Lower lobe of right lung (tissue), 2 donors: Measurements from ENCODE around the gene TEKT5. TPM values are rescaled to one million over a fixed set of nuclear protein-coding genes. Genes with fewer than 3 reads are reported as not detected.

Source experiments
- ATAC-seq, 2 donors: fragments of 200-7000 bp; cut with Tn5 transposase; one replicate each; pipeline ENCODE4 v1.9.1; 2020 to 2022; ENCODE audit warnings: mild to moderate bottlenecking in 2 of 2, moderate library complexity in 2 of 2
- DNase-seq: peaks from one replicate; pipeline ENCODE4 v3.0.0-alpha.2; 2020
- H3K27ac ChIP-seq: fragments of 200-600 bp; one replicate; pipeline ENCODE4 v1.8.0; 2022
- H3K27me3 ChIP-seq: fragments of 200-600 bp; one replicate; pipeline ENCODE4 v1.8.0; 2022; ENCODE audit warnings: low read depth
- H3K36me3 ChIP-seq: fragments of 200-600 bp; one replicate; pipeline ENCODE4 v1.8.0; 2022; ENCODE audit warnings: mild to moderate bottlenecking
- H3K4me1 ChIP-seq: fragments of 200-600 bp; one replicate; pipeline ENCODE4 v1.8.0; 2022
- H3K4me3 ChIP-seq: fragments of 200-600 bp; one replicate; pipeline ENCODE4 v1.8.0; 2022; ENCODE audit warnings: mild to moderate bottlenecking
- H3K9me3 ChIP-seq: fragments of 200-600 bp; one replicate; pipeline ENCODE4 v1.8.0; 2022
- CTCF ChIP-seq: fragments of 200-600 bp; IDR thresholded peaks from one replicate; pipeline ENCODE4 v1.8.0; 2022; ENCODE audit warnings: antibody characterized with exemption, mild to moderate bottlenecking
- intact Hi-C: fragments of 100-400 bp; cut with DNase I; formaldehyde crosslinking; loops from one replicate; pipeline ENCODE4 v1.11.0; 2022
- total RNA-seq: library from RNA; stranded (reverse); fragmentation: NEBNext Ultra II Directional; extraction: Animal tissue kit (Norgen Biotek cat#: 25700); gene quantifications from one replicate; pipeline ENCODE4 v1.2.1, GENCODE V29; 2021
- donor health status: DM: no; HTN: yes; CAD: no; lungs with severe emphysema.

Gene TEKT5
- total RNA-seq, 1 donor from 2014 or later: not detected

- intact Hi-C loops: no loop called here
- H3K4me1 ChIP-seq: peaks cover 37% of the 10 kb centered on the region
- H3K4me3 ChIP-seq: no peak overlapping the region
- no peaks in the 10 kb centered on the region for H3K9me3 ChIP-seq
- TF ChIP-seq CTCF: no peak
- DNase-seq (no peak), ATAC-seq (no peak)
- no peaks in the 10 kb centered on the region for H3K27me3 ChIP-seq
- H3K36me3 ChIP-seq: no peaks in the 10 kb centered on the region
- peak overlapping the region; percentile 84 for H3K27ac ChIP-seq
Measured at GRCh38 chr16:10616419-10616755, 78.3 kb downstream of the TEKT5 start.

GRCh38 chr16:10614685-10615084 is 80.0 kb downstream of the TEKT5 start:
- Histone ChIP-seq H3K27me3 (no peaks in the 10 kb centered on the region), H3K27ac (no peak overlapping the region), H3K4me3 (no peak overlapping the region), H3K9me3 (no peaks in the 10 kb centered on the region), H3K4me1 (peaks cover 34% of the 10 kb centered on the region), H3K36me3 (no peaks in the 10 kb centered on the region)
- intact Hi-C loops: no loop called here
- no peak for DNase-seq
- ATAC-seq: no peak
- no peak for TF ChIP-seq CTCF

- Histone ChIP-seq H3K4me1 (peaks cover 36% of the 10 kb centered on the region), H3K27ac (no peak overlapping the region), H3K4me3 (no peak overlapping the region), H3K36me3 (no peaks in the 10 kb centered on the region), H3K27me3 (no peaks in the 10 kb centered on the region), H3K9me3 (no peaks in the 10 kb centered on the region)
- intact Hi-C loops: no loop called here
- no peak for TF ChIP-seq CTCF
- DNase-seq (no peak), ATAC-seq (no peak)
Measured at GRCh38 chr16:10613785-10614485, 80.8 kb downstream of the TEKT5 start.

DNA sequence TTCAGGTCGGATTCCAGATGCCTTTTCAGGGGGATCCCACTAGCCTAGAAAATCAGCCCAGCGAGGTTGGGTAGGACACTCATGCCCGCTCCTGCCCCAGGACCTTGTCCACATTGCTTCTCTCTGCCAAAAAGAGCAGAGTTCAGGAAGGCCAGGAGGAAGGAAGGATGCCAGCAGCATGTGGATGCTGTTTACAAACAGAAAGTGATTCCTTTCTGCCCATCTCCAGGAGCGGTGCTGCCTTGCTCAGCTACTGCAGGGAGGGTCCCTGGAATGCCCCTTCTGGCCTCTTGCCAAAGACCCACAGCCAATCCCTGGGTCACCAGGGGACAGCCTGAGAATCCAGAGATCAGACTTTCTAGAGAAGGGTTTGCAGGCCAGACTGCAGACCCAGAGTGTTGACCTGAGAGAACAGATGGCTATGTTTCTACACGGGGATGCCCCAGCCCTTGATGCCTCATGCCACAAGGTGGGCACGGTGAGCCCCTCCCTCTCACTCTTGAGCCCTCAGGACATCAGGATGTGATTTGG is 82.0 kb downstream of the TEKT5 start:
- no peaks in the 10 kb centered on the region for H3K27me3 ChIP-seq
- H3K4me3 ChIP-seq: no peak overlapping the region
- DNase-seq (no peak), ATAC-seq (no peak)
- no peak for TF ChIP-seq CTCF
- peaks cover 33% of the 10 kb centered on the region for H3K4me1 ChIP-seq
- no peaks in the 10 kb centered on the region for H3K36me3 ChIP-seq
- intact Hi-C loops: no loop called here
- H3K9me3 ChIP-seq: no peaks in the 10 kb centered on the region
- no peak overlapping the region for H3K27ac ChIP-seq

DNA sequence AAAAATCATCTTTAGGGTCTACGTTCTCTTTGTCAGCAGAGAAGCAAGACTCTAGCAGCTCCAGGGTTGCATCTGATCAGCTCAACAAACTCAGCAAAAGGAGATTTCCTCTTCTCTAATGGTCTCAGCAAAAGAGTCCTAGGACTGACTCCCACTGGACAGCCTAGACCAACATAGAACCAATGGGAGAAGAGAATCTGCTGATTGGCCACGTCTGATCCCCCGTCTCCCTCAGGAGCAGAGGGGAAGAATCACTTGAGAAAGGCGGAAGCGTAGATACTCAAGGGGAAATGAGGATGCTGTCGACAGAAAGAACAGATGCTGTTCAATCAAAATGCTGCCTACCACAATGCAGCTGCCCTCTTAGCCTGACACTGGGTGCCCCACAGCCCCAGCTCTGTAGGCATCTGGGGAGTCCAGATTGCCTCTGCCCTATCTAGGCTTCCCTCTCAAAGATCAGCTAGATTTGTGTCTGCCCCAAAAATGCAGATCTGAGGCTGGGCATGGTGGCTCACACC is 82.8 kb downstream of the TEKT5 start:
- H3K4me1 ChIP-seq: peaks cover 24% of the 10 kb centered on the region
- H3K27ac ChIP-seq: no peak overlapping the region
- intact Hi-C loops: no loop called here
- DNase-seq (no peak), ATAC-seq (no peak)
- H3K27me3 ChIP-seq: no peaks in the 10 kb centered on the region
- H3K4me3 ChIP-seq: no peak overlapping the region
- TF ChIP-seq CTCF: no peak
- H3K9me3 ChIP-seq: no peaks in the 10 kb centered on the region
- H3K36me3 ChIP-seq: no peaks in the 10 kb centered on the region
